ENCODE measurements around the gene LGALS3BP. TPM values are rescaled to one million over a fixed set of nuclear protein-coding genes. Genes with fewer than 3 reads are reported as not detected.

LGALS3BP gene
- total and polyA plus RNA-seq, 2 of the 13 experiments (the other 11 are each of a cell fraction or from before 2014, with no cell fraction given), result 137 to 332 TPM

GRCh38 chr17:78947235-78948149 is 32.2 kb downstream of the LGALS3BP start (continued):
- TF ChIP-seq PRDM15 (CRISPR knock-in tag; IDR thresholded peaks at IDR 0.05), result no peak
- TF ChIP-seq ZMYM3 (CRISPR knock-in tag; IDR thresholded peaks at IDR 0.05), result peak; percentile 39; the same call in 1 of the 2 replicates
- TF ChIP-seq PCBP1 (IDR thresholded peaks at IDR 0.05; ENCODE audit: borderline replicate concordance, low read depth, low read length), result no peak
- TF ChIP-seq EHMT2 (IDR thresholded peaks at IDR 0.05; ENCODE audit: borderline replicate concordance, low read depth, low read length), result no peak
- TF ChIP-seq CC2D1A (CRISPR knock-in tag; IDR thresholded peaks at IDR 0.05), result no peak
- TF ChIP-seq EZH2 (conservative IDR thresholded peaks at IDR 0.05; ENCODE audit: low read depth, low read length), result no peak
- TF ChIP-seq POLR2A (IDR thresholded peaks at IDR 0.05; ENCODE audit: insufficient read depth in 1 of 2, low read depth in 2 of 2, low read length in 2 of 2), result no peak
- TF ChIP-seq BCL3 (CRISPR knock-in tag; IDR thresholded peaks at IDR 0.05), result no peak; the same call in 1 of the 2 replicates
- TF ChIP-seq ZNF724P (CRISPR knock-in tag; IDR thresholded peaks at IDR 0.05; ENCODE audit: borderline replicate concordance), result no peak
- TF ChIP-seq ZBTB26 (CRISPR knock-in tag; IDR thresholded peaks at IDR 0.05; ENCODE audit: borderline replicate concordance), result no peak; the same call in 1 of the 2 replicates
- no peak for TF ChIP-seq ZBED4 (CRISPR knock-in tag; IDR thresholded peaks at IDR 0.05; ENCODE audit: borderline replicate concordance)
- no peak for TF ChIP-seq KDM4B (CRISPR knock-in tag; IDR thresholded peaks at IDR 0.05)
- no peak for TF ChIP-seq CREB3 (CRISPR knock-in tag; IDR thresholded peaks at IDR 0.05)
- no peak for TF ChIP-seq ZNF749 (CRISPR knock-in tag; IDR thresholded peaks at IDR 0.05; ENCODE audit: borderline replicate concordance)
- no peak for TF ChIP-seq NONO (IDR thresholded peaks at IDR 0.05)
- no peak for TF ChIP-seq NONO (CRISPR knock-in tag; conservative IDR thresholded peaks at IDR 0.05)
- TF ChIP-seq NPAS2 (CRISPR knock-in tag; IDR thresholded peaks at IDR 0.05; ENCODE audit: borderline replicate concordance), result no peak

All from HepG2 (cell line).